Measurements from ENCODE around the gene HRCT1.

The HRCT1 gene

DNA sequence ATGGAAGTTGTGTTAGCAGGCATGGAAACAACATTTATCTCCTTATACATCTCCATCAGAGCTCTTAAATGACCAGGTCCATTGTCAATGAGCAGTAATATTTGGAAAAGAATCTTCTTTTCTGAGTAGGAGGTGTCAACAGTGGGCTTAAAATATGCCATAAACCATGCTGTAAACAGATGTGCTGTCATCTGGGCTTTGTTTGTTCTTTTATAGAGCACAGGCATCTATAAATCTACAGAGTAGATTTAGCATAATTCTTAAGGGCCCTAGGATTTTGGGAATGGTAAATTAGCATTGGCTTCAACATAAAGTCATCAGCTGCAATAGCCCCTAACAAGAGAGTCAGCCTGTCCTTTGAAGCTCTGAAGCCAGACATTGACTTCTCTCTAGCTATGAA lies 7.7 kb upstream of the HRCT1 start:
- H3K9ac ChIP-seq (ENCODE audit: low read depth, low read length), result no peak overlapping the region
- no peaks in the 10 kb centered on the region for H3K9me3 ChIP-seq (ENCODE audit: control insufficient read depth, insufficient read depth, low read length)
- H3K4me3 ChIP-seq (ENCODE audit: low read depth, low read length), result no peak overlapping the region
- H3K36me3 ChIP-seq (ENCODE audit: control insufficient read depth, insufficient read depth, low read length), result no peaks in the 10 kb centered on the region
- no peaks in the 10 kb centered on the region for H3K27me3 ChIP-seq (ENCODE audit: control insufficient read depth, insufficient read depth, low read length)
- H3K4me1 ChIP-seq (ENCODE audit: control insufficient read depth, insufficient read depth, low read length), result no peaks in the 10 kb centered on the region

DNA sequence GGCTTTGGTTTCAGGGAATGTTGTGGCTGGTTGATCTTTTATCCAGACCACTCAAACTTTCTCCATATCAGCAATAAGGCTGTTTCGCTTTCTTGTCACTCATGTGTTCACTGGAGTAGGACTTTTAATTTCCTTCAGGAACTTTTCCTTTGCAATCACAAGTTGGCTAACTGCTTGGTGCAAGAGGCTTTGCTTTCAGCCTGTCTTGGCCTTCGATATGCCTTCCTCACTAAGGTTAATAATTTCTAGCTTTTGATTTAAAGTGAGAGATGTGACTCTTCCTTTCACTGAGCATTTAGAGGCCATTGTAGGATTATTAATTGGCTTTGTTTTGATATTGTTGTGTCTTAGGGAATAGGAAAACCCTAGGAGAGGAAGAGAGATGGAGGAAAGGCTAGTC lies 7.0 kb upstream of the HRCT1 start:
- H3K9me3 ChIP-seq (ENCODE audit: control insufficient read depth, insufficient read depth, low read length), result no peaks in the 10 kb centered on the region
- H3K4me3 ChIP-seq (ENCODE audit: low read depth, low read length), result no peak overlapping the region
- no peaks in the 10 kb centered on the region for H3K4me1 ChIP-seq (ENCODE audit: control insufficient read depth, insufficient read depth, low read length)
- no peaks in the 10 kb centered on the region for H3K36me3 ChIP-seq (ENCODE audit: control insufficient read depth, insufficient read depth, low read length)
- no peak overlapping the region for H3K9ac ChIP-seq (ENCODE audit: low read depth, low read length)
- H3K27me3 ChIP-seq (ENCODE audit: control insufficient read depth, insufficient read depth, low read length), result no peaks in the 10 kb centered on the region

DNA sequence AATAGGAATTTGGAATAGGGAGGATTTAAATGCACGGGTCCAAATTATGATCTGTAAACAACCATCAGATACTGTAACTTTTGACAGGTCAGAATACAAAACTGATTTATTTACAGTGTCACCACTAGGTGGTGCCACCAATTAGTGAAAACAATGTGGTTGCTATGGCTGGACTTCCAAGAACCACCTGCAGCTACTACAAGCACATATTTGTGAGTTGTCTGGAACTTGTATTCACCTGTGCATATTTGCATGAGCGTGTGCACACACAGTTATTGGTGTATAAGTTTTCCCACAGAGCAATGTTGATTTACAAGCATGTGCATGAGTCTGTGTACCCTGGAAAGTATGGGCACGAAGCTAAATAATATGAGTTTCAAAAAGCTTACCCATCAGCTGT lies 3.0 kb upstream of the HRCT1 start:
- Histone ChIP-seq H3K4me3 (ENCODE audit: low read depth, low read length) (no peak overlapping the region), H3K4me1 (ENCODE audit: control insufficient read depth, insufficient read depth, low read length) (peaks cover 9% of the 10 kb centered on the region), H3K9me3 (ENCODE audit: control insufficient read depth, insufficient read depth, low read length) (no peaks in the 10 kb centered on the region), H3K36me3 (ENCODE audit: control insufficient read depth, insufficient read depth, low read length) (no peaks in the 10 kb centered on the region), H3K27me3 (ENCODE audit: control insufficient read depth, insufficient read depth, low read length) (no peaks in the 10 kb centered on the region), H3K9ac (ENCODE audit: low read depth, low read length) (no peak overlapping the region)

DNA sequence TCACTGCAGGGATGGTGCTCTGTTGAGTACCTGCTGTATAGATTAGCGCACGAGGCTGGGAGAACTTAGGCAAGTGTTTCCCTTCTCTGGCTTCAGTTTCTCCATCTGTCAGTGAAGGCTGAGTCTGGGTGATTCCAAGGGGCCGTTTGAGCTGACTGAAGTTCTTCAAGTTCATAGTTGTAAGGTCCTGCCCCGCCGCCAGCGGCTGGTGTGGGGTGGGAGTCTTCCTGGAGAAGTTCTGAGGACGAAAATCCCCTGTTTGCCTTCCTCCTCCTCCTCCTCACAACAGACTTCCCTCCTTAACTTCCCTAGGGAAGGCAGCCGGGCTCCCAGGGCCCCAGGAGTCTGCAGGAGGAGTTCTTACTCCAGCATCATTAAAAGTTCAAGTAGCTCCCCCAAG lies 1.7 kb upstream of the HRCT1 start:
- Histone ChIP-seq H3K36me3 (ENCODE audit: control insufficient read depth, insufficient read depth, low read length) (no peaks in the 10 kb centered on the region), H3K4me1 (ENCODE audit: control insufficient read depth, insufficient read depth, low read length) (peaks cover 16% of the 10 kb centered on the region), H3K9ac (ENCODE audit: low read depth, low read length) (no peak overlapping the region), H3K27me3 (ENCODE audit: control insufficient read depth, insufficient read depth, low read length) (no peaks in the 10 kb centered on the region), H3K9me3 (ENCODE audit: control insufficient read depth, insufficient read depth, low read length) (no peaks in the 10 kb centered on the region), H3K4me3 (ENCODE audit: low read depth, low read length) (no peak overlapping the region)

DNA sequence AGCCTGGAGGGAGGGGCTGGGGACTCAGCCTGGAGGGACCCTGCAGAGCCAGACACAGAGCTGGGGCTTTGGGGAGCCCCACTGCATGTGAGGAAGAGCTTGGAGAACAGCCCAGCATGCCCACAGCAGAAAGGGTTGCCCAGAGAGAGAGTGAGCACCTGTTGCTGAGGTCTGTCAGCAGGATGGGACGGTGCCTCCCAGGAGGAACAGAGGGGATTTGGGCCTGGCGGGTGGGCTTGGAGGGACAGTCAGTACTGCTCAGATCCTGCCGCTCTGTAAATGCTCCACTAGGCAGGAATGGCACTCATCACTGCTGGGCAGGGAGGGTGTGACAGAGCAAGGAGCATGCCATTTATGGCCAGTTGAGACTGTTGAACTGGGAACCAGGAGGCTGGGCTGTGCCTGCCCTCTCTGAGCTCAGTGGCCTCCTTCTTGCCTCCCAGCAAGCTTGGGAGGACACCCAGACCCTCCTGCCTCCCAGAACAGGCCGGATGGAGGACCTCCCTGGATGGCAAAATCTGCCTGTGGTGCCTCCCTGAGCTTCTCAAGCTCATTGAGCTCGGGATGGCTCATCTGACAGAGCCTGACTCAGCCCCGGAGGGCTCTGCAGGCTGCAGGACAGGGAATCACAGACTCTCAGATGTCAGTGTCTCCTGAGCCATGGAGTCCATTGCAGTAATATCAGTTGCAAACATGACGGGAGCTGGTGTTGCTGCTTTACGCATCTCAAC lies 786 bp upstream of the HRCT1 start:
- no peaks in the 10 kb centered on the region for H3K36me3 ChIP-seq (ENCODE audit: control insufficient read depth, insufficient read depth, low read length)
- no peak overlapping the region for H3K4me3 ChIP-seq (ENCODE audit: low read depth, low read length)
- H3K27me3 ChIP-seq (ENCODE audit: control insufficient read depth, insufficient read depth, low read length), result no peaks in the 10 kb centered on the region
- H3K9ac ChIP-seq (ENCODE audit: low read depth, low read length), result no peak overlapping the region
- no peaks in the 10 kb centered on the region for H3K9me3 ChIP-seq (ENCODE audit: control insufficient read depth, insufficient read depth, low read length)
- peaks cover 16% of the 10 kb centered on the region for H3K4me1 ChIP-seq (ENCODE audit: control insufficient read depth, insufficient read depth, low read length)

DNA sequence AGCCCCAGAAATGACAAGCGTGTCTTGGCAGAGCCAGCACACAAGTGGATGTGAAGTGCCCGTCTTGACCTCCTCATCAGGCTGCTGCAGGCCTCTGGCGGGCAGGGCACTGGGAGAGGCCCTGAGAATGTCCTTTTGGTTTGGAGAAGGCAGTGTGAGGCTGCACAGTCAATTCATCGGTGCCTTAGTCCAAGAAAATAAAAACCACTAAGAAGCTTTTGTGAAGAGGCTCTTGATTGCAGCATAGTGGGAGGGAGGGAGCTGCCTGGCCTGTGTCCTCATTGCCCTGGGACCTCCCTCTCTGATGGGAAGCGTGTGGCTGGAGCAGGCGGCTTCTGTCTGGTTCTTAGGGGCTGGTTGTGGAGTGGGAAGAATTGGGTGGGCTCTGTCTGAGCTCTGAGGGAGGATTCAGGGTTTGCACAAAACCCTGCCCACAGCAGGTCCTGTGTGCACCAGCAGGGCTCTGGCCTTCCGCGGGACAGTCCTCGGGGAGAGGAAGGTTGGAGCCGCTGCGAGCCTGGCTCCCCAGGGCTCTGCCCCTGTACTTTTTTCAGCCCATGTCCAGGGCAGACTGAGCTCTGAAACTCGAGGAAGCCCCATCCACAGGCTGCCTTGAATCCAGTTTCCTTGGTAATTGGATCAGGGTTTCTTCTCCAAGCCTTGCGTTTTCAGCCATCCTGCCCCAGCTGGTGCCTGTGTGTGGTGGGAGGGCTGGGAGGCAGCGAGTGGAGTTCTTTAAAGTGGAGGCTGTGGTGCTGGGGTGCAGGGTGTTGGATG lies 1.1 kb downstream of the HRCT1 start:
- Histone ChIP-seq H3K9ac (ENCODE audit: low read depth, low read length) (no peak overlapping the region), H3K9me3 (ENCODE audit: control insufficient read depth, insufficient read depth, low read length) (no peaks in the 10 kb centered on the region), H3K27me3 (ENCODE audit: control insufficient read depth, insufficient read depth, low read length) (no peaks in the 10 kb centered on the region), H3K4me3 (ENCODE audit: low read depth, low read length) (no peak overlapping the region), H3K4me1 (ENCODE audit: control insufficient read depth, insufficient read depth, low read length) (peaks cover 16% of the 10 kb centered on the region), H3K36me3 (ENCODE audit: control insufficient read depth, insufficient read depth, low read length) (no peaks in the 10 kb centered on the region)

DNA sequence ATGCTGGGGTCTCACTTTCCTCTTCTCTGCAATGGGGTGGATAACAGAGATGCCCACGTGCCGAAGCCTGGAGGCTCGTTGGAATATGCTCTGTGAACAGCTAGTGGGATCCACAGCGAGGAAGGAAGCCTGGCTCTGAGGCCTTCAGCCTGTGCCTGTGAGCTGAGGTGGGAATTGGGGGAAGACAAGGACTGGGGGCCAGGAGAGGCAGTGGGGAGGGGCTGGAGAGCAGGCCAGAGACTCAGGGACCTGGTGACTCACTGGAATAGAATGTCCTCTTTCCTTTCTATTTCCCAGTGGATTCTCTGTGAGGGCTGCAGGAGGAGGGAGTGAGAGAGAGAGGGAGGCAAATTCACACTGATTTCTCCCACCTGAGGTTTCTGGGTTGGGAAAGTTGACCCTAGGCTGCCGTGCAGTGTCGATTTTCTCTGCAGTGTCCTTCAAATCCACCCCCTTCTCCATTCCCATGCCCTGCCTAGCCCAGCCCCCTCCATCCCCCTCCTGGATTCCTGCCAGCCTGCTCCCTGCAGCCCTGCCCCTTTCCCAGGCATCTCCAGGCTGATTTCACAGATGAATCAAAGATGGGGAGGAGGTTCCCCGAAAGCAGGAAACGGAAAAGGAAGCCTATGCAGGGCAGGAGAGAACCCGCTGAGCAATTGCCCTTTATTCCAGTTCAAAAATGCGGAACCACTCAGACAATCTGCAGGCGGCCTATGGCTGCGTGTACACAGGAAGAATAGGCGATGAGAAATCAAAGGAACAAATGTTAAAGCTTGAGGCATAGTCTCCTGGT lies 1.9 kb downstream of the HRCT1 start:
- H3K9me3 ChIP-seq (ENCODE audit: control insufficient read depth, insufficient read depth, low read length), result no peaks in the 10 kb centered on the region
- peaks cover 16% of the 10 kb centered on the region for H3K4me1 ChIP-seq (ENCODE audit: control insufficient read depth, insufficient read depth, low read length)
- no peak overlapping the region for H3K4me3 ChIP-seq (ENCODE audit: low read depth, low read length)
- H3K27me3 ChIP-seq (ENCODE audit: control insufficient read depth, insufficient read depth, low read length), result no peaks in the 10 kb centered on the region
- H3K9ac ChIP-seq (ENCODE audit: low read depth, low read length), result no peak overlapping the region
- H3K36me3 ChIP-seq (ENCODE audit: control insufficient read depth, insufficient read depth, low read length), result no peaks in the 10 kb centered on the region

DNA sequence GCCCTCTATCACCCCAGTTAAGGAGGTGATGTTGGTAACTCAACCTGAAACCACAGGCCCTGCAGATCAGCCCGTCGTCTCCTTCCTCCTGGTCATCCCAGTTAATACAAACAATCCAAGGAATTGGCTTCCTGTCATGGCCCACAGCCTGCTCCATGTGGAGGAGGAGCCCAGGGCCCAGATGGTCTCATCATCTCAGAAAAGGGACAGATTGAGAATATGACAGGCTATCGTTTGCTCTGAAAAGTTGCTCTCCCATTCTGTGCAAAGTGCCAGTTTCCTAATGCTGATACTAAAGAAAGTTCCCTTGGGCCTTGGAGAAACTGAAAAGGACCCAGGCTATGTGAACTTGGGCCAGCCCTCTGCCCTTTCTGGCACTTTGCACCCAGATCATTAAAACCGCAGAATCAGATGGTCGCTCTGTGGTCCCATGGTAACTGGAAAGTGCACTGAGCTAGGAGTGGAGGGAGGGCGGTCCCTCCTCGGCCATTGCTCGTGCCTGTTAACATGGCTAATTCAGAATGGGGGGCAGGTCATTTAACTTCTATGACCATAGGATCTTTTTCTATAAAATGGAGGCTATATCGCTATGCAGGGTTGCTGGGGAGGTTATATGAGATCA lies 2.6 kb downstream of the HRCT1 start:
- Histone ChIP-seq H3K9me3 (ENCODE audit: control insufficient read depth, insufficient read depth, low read length) (no peaks in the 10 kb centered on the region), H3K36me3 (ENCODE audit: control insufficient read depth, insufficient read depth, low read length) (no peaks in the 10 kb centered on the region), H3K4me1 (ENCODE audit: control insufficient read depth, insufficient read depth, low read length) (peaks cover 16% of the 10 kb centered on the region), H3K4me3 (ENCODE audit: low read depth, low read length) (no peak overlapping the region), H3K27me3 (ENCODE audit: control insufficient read depth, insufficient read depth, low read length) (no peaks in the 10 kb centered on the region), H3K9ac (ENCODE audit: low read depth, low read length) (no peak overlapping the region)

DNA sequence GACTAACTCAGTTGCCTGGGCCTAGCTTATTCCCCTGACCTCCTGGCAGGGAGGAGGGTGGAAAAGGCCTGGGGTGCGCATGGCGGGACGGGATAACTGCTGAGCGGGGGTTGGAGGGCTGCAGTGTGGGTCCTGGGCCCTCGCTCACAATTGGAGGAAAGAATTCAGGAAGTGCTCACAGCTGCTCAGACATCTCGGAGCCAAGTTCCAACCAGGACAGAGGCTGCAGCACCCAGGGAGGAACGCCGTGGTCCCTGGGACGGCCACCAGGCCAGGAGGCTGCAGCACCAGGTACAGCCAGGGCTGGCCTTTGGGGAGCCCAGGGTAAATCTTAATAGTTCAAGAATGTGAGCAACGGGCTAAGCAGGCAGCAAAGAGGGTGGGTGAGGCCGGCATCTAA lies 3.3 kb downstream of the HRCT1 start, which contains the start of gene SPAAR:
Gene SPAAR (plus strand): TSS at position 217 of the 400 bp plus-strand sequence. CDS start 974 bp downstream, outside the sequence.
- Histone ChIP-seq H3K27me3 (ENCODE audit: control insufficient read depth, insufficient read depth, low read length) (no peaks in the 10 kb centered on the region), H3K9ac (ENCODE audit: low read depth, low read length) (no peak within 1 kb of the TSS), H3K4me1 (ENCODE audit: control insufficient read depth, insufficient read depth, low read length) (peaks cover 16% of the 10 kb centered on the region), H3K36me3 (ENCODE audit: control insufficient read depth, insufficient read depth, low read length) (no peaks in the 10 kb centered on the region), H3K4me3 (ENCODE audit: low read depth, low read length) (no peak within 1 kb of the TSS), H3K9me3 (ENCODE audit: control insufficient read depth, insufficient read depth, low read length) (no peaks in the 10 kb centered on the region)

DNA sequence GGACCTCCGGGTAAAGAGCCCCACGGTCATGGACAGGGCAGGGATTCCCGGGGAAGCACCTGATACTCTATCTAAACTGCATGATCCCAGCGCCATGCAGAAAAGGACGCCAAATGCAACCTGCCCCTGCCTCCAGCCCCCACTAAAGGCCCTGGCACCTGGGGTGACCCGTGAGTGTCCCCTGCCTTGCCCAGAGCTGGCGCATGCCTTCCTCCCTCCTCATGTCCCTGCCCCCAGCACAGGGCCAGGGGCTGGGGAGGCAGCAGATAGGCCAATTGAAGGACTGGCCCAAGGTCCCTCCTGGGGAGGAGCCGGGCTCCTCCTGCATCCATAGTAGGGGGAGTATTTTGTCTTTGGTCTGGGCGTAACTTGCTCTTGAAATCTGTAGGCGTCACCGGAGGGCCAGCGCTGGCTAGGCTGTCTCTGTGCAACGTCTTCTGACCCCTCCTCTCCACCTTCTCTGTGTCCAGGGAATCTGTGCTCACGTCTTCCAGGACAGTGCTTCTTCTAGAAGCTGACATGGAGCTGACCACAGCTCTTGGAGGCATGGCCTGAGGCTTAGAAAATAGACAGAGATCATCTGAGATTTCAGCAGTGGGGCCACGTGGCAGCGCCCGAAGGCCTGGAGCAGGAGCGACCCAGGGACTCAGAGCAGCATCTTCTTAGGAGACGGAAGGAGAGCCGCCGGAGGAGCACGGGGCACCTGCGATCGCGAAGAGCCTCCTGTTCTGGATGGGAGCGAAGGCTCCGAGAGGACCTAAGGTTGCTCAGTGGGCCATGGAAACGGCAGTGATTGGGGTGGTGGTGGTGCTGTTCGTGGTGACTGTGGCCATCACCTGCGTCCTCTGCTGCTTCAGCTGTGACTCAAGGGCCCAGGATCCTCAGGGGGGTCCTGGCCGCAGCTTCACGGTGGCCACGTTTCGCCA lies 3.9 kb downstream of the HRCT1 start:
- Histone ChIP-seq H3K9ac (ENCODE audit: low read depth, low read length) (no peak overlapping the region), H3K4me1 (ENCODE audit: control insufficient read depth, insufficient read depth, low read length) (peaks cover 16% of the 10 kb centered on the region), H3K4me3 (ENCODE audit: low read depth, low read length) (no peak overlapping the region), H3K36me3 (ENCODE audit: control insufficient read depth, insufficient read depth, low read length) (no peaks in the 10 kb centered on the region), H3K9me3 (ENCODE audit: control insufficient read depth, insufficient read depth, low read length) (no peaks in the 10 kb centered on the region), H3K27me3 (ENCODE audit: control insufficient read depth, insufficient read depth, low read length) (no peaks in the 10 kb centered on the region)

All from iPS-15b (cell line).